GM19328 (cell line): ENCODE data around the gene APBA2.

Source experiments
- ATAC-seq: cut with Tn5 transposase; IDR thresholded peaks from one replicate; pipeline ENCODE4 v1.9.1; 2021; ENCODE audit warnings: mild to moderate bottlenecking, moderate library complexity; ENCODE audit not compliant: unreplicated experiment

APBA2 gene

GRCh38 chr15:29128671-29129070 is 242.9 kb downstream of the APBA2 start:
- ATAC-seq, result no peak

- ATAC-seq, result no peak
Measured at GRCh38 chr15:29129221-29129620, 243.4 kb downstream of the APBA2 start.

GRCh38 chr15:29129926-29130325 is 244.2 kb downstream of the APBA2 start:
- no peak for ATAC-seq

- ATAC-seq, result no peak
Measured at GRCh38 chr15:29130476-29130875, 244.7 kb downstream of the APBA2 start.

- ATAC-seq, result no peak
Measured at GRCh38 chr15:29130951-29131839, 245.4 kb downstream of the APBA2 start.

GRCh38 chr15:29131840-29132420 is 246.2 kb downstream of the APBA2 start:
- no peak for ATAC-seq

- ATAC-seq, result no peak
Measured at GRCh38 chr15:29132735-29133181, 247.0 kb downstream of the APBA2 start.

GRCh38 chr15:29133321-29133720 is 247.5 kb downstream of the APBA2 start:
- no peak for ATAC-seq

GRCh38 chr15:29133791-29134190 is 248.0 kb downstream of the APBA2 start:
- no peak for ATAC-seq

GRCh38 chr15:29134239-29134638 is 248.5 kb downstream of the APBA2 start:
- no peak for ATAC-seq

GRCh38 chr15:29134641-29135308 is 249.0 kb downstream of the APBA2 start:
- no peak for ATAC-seq

- ATAC-seq, result no peak
Measured at GRCh38 chr15:29135309-29135657, 249.5 kb downstream of the APBA2 start.

- no peak for ATAC-seq
Measured at GRCh38 chr15:29135702-29136646, 250.2 kb downstream of the APBA2 start.

GRCh38 chr15:29138260-29138659 is 252.5 kb downstream of the APBA2 start:
- ATAC-seq, result no peak

GRCh38 chr15:29139072-29139471 is 253.3 kb downstream of the APBA2 start:
- ATAC-seq, result no peak

GRCh38 chr15:29139540-29140459 is 254.0 kb downstream of the APBA2 start:
- ATAC-seq, result no peak

GRCh38 chr15:29140475-29141307 is 254.9 kb downstream of the APBA2 start:
- no peak for ATAC-seq

GRCh38 chr15:29141308-29142128 is 255.7 kb downstream of the APBA2 start:
- ATAC-seq, result no peak
